GM23248 (cell line): ENCODE measurements around the gene RNF10. TPM values are rescaled to one million over a fixed set of nuclear protein-coding genes. Genes with fewer than 3 reads are reported as not detected.
A peak's percentile ranks its signal among the peaks of the same experiment; 100 is the strongest.
"Not testable (repeated sequence)": the region's sequence is repeated elsewhere in the genome, so short reads cannot be mapped to it uniquely, and the experiment has no call there.

Source experiments
- DNase-seq: peaks from one replicate; pipeline ENCODE4 v3.0.0-alpha.2; 2015
- H2AFZ ChIP-seq: fragments of 200-600 bp; sonication (generic); 2 replicates; pipeline ENCODE4 v1.6.1; 2016; ENCODE audit warnings: antibody characterized with exemption
- H3F3A ChIP-seq: fragments of 200-600 bp; sonication (generic); 2 replicates; pipeline ENCODE4 v1.6.1; 2016; ENCODE audit warnings: mild to moderate bottlenecking, antibody characterized with exemption, mixed run types; ENCODE audit not compliant: insufficient read depth
- H3K27ac ChIP-seq: fragments of 200-600 bp; sonication (generic); 2 replicates; pipeline ENCODE4 v1.5.1; 2016; ENCODE audit warnings: mild to moderate bottlenecking
- H3K27me3 ChIP-seq: fragments of 200-600 bp; sonication (generic); replicated peaks from 2 replicates; pipeline ENCODE4 v1.6.1; 2016; ENCODE audit warnings: mild to moderate bottlenecking; ENCODE audit not compliant: insufficient read depth
- H3K36me3 ChIP-seq: fragments of 200-600 bp; sonication (generic); 2 replicates; pipeline ENCODE4 v1.6.1; 2016; ENCODE audit warnings: low read depth, mild to moderate bottlenecking
- H3K4me1 ChIP-seq: fragments of 200-600 bp; sonication (generic); 2 replicates; pipeline ENCODE4 v1.6.1; 2016; ENCODE audit warnings: mild to moderate bottlenecking; ENCODE audit not compliant: insufficient read depth
- H3K4me2 ChIP-seq: fragments of 200-600 bp; sonication (generic); one replicate; pipeline ENCODE4 v1.6.1; 2016; ENCODE audit warnings: mild to moderate bottlenecking; ENCODE audit not compliant: unreplicated experiment
- H3K4me3 ChIP-seq: fragments of 200-600 bp; sonication (generic); 2 replicates; pipeline ENCODE4 v1.5.1; 2016; ENCODE audit warnings: mild to moderate bottlenecking
- H3K79me2 ChIP-seq: fragments of 200-600 bp; sonication (generic); 2 replicates; pipeline ENCODE4 v1.6.1; 2016; ENCODE audit warnings: mild to moderate bottlenecking; ENCODE audit not compliant: insufficient read depth
- H3K9ac ChIP-seq: fragments of 200-600 bp; sonication (generic); 2 replicates; pipeline ENCODE4 v1.6.1; 2016; ENCODE audit warnings: mild to moderate bottlenecking
- H3K9me2 ChIP-seq: fragments of 200-600 bp; sonication (generic); 2 replicates; pipeline ENCODE4 v1.6.1; 2016; ENCODE audit warnings: mixed run types, mild to moderate bottlenecking, moderate library complexity; ENCODE audit not compliant: insufficient read depth
- H3K9me3 ChIP-seq: fragments of 200-600 bp; sonication (generic); one replicate; pipeline ENCODE4 v1.6.1; 2017; ENCODE audit warnings: low read depth
- H4K20me1 ChIP-seq: fragments of 200-600 bp; sonication (generic); 2 replicates; pipeline ENCODE4 v1.6.0; 2016; ENCODE audit not compliant: insufficient read depth
- EZH2 ChIP-seq: fragments of 200-600 bp; sonication (generic); IDR thresholded peaks from 2 replicates; pipeline ENCODE4 v1.6.1; 2018; ENCODE audit warnings: antibody characterized with exemption, mild to moderate bottlenecking; ENCODE audit not compliant: insufficient read depth, poor library complexity, severe bottlenecking
- EZH2phosphoT487 ChIP-seq: fragments of 200-600 bp; sonication (generic); IDR thresholded peaks from 2 replicates; pipeline ENCODE4 v1.6.1; 2018; ENCODE audit warnings: antibody characterized with exemption, moderate library complexity, mild to moderate bottlenecking, low read depth; ENCODE audit not compliant: insufficient read depth
- WGBS, 2 experiments: methylation state at CpG; one replicate each; pipeline ENCODE4 v1.1.6; 2015 to 2017; ENCODE audit warnings: low lambda C conversion rate in 2 of 2, low coverage in 1 of 2; ENCODE audit errors: missing lambda C conversion rate in 2 of 2; 5-methylcytosine and 5-hydroxymethylcytosine counted together
- in situ Hi-C: fragments of 300-500 bp; cut with MboI; formaldehyde crosslinking; loops from 2 replicates; pipeline ENCODE4 v1.15.0; 2020
- polyA plus RNA-seq: library from polyadenylated mRNA; unstranded; fragments of >200 nt; fragmentation: Nextera tagmentation; extraction: Ambion mirVana; gene quantifications from 2 replicates; pipeline ENCODE4 v1.2.1, GENCODE V29; 2016
- total RNA-seq: library from RNA; depleted of rRNA; stranded (reverse); fragments of >200 nt; shearing (Covaris generic); gene quantifications from 2 replicates; pipeline ENCODE4 v1.2.3, GENCODE V29; 2014

RNF10 gene
- total and polyA plus RNA-seq, 2 experiments from 2014 or later: 69.3 to 130 TPM

GRCh38 chr12:120515496-120515895 lies 18.7 kb upstream of the RNF10 start:
- 99 to 100% methylated on average over 2 of the region's 2 CpGs for WGBS, 2 experiments
- H2AFZ ChIP-seq: no peak overlapping the region
- no peak overlapping the region for H3K27ac ChIP-seq
- DNase-seq: no peak
- no peaks in the 10 kb centered on the region for H3K9me3 ChIP-seq
- H3K27me3 ChIP-seq: no peaks in the 10 kb centered on the region
- H3K36me3 ChIP-seq: no peaks in the 10 kb centered on the region; the same call in 1 of the 2 replicates
- H3K9me2 ChIP-seq: no peaks in the 10 kb centered on the region
- no peaks in the 10 kb centered on the region for H3K4me1 ChIP-seq
- H4K20me1 ChIP-seq: no peaks in the 10 kb centered on the region
- no peaks in the 10 kb centered on the region for H3F3A ChIP-seq
- H3K9ac ChIP-seq: no peak overlapping the region
- in situ Hi-C loops: no loop called here
- H3K4me2 ChIP-seq: no peak overlapping the region
- H3K79me2 ChIP-seq: no peaks in the 10 kb centered on the region
- H3K4me3 ChIP-seq: no peak overlapping the region
- no peak for TF ChIP-seq EZH2
- no peak for TF ChIP-seq EZH2phosphoT487

GRCh38 chr12:120519324-120519723 lies 14.8 kb upstream of the RNF10 start:
- H2AFZ ChIP-seq, H3K4me2 ChIP-seq, H3K4me3 ChIP-seq, DNase-seq, H3K36me3 ChIP-seq, H3K9me2 ChIP-seq, H3K27ac ChIP-seq, in situ Hi-C loops, H3K79me2 ChIP-seq, H3K4me1 ChIP-seq, H3K9me3 ChIP-seq, H3K27me3 ChIP-seq, H3K9ac ChIP-seq, H4K20me1 ChIP-seq, H3F3A ChIP-seq: not testable (repeated sequence)
- WGBS, 2 experiments: 94 to 97% methylated on average over 8 of the region's 8 CpGs

- no peaks in the 10 kb centered on the region for H3K9me2 ChIP-seq
- no peaks in the 10 kb centered on the region; the same call in 1 of the 2 replicates for H3K36me3 ChIP-seq
- in situ Hi-C loops: no loop called here
- H3K4me3 ChIP-seq: no peak overlapping the region
- H3K4me2 ChIP-seq: no peak overlapping the region
- H3F3A ChIP-seq: 0 out of 2 replicates have a peak, but pooled peaks cover 6% of the 10 kb centered on the region
- H3K27ac ChIP-seq: no peak overlapping the region
- H3K79me2 ChIP-seq: 0 out of 2 replicates have a peak, but pooled peaks cover 6% of the 10 kb centered on the region
- no peaks in the 10 kb centered on the region for H3K9me3 ChIP-seq
- no peaks in the 10 kb centered on the region for H4K20me1 ChIP-seq
- DNase-seq: no peak
- 96 to 98% methylated on average over 9 of the region's 9 CpGs for WGBS, 2 experiments
- no peaks in the 10 kb centered on the region for H3K27me3 ChIP-seq
- H3K4me1 ChIP-seq: no peaks in the 10 kb centered on the region; the same call in 1 of the 2 replicates
- TF ChIP-seq EZH2 (no peak), EZH2phosphoT487 (no peak)
- H2AFZ ChIP-seq: no peak overlapping the region
- H3K9ac ChIP-seq: no peak overlapping the region
Observed at GRCh38 chr12:120522568-120522967, 11.6 kb upstream of the RNF10 start.

- peak within 1 kb of the TSS; percentile 73 for H3K27ac ChIP-seq
- peak; percentile 96 for DNase-seq
Observed at GRCh38 chr12:120528861-120529525, 5.2 kb upstream of the RNF10 start, which contains the start of gene COQ5. Gene COQ5, minus strand, starts transcription at chr12:120529158. Its CDS starts 17 bp downstream, at chr12:120529141.

More at GRCh38 chr12:120528861-120529525, 5.2 kb upstream of the RNF10 start, which contains the start of gene COQ5:
- Histone ChIP-seq H2AFZ (peak within 1 kb of the TSS; percentile 99), H3K9ac (peak within 1 kb of the TSS; percentile 88), H3K4me1 (no peaks in the 10 kb centered on the region; the same call in 1 of the 2 replicates), H3K9me2 (no peaks in the 10 kb centered on the region), H3K79me2 (peaks cover 17% of the 10 kb centered on the region), H3K36me3 (no peaks in the 10 kb centered on the region), H3K4me3 (peak within 1 kb of the TSS; percentile 89), H3K4me2 (peak within 1 kb of the TSS; percentile 90), H3K27me3 (no peaks in the 10 kb centered on the region), H3K9me3 (no peaks in the 10 kb centered on the region), H3F3A (0 out of 2 replicates have a peak, but pooled peaks cover 11% of the 10 kb centered on the region), H4K20me1 (no peaks in the 10 kb centered on the region)
- TF ChIP-seq EZH2 (no peak), EZH2phosphoT487 (no peak)
- in situ Hi-C loops: no loop called here
- 1 to 2% methylated on average over 38 of the region's 38 CpGs for WGBS, 2 experiments
